ENCODE data around the gene SPDYE5.

The SPDYE5 gene

GRCh38 chr7:75536940-75537538, 44.9 kb downstream of the SPDYE5 start:
- DNase-seq (ENCODE audit: low spot score): no peak

- DNase-seq (ENCODE audit: low spot score): no peak
These were observed 45.6 kb downstream of the SPDYE5 start for GRCh38 chr7:75537731-75538130.

GRCh38 chr7:75546237-75547015, 54.3 kb downstream of the SPDYE5 start:
- DNase-seq (ENCODE audit: low spot score): no peak
